Cardiac muscle cell (in vitro differentiated cells and primary cell): Measurements from ENCODE around the gene TOE1. TPM values are rescaled to one million over a fixed set of nuclear protein-coding genes. Genes with fewer than 3 reads are reported as not detected.
A peak's percentile ranks its signal among the peaks of the same experiment; 100 is the strongest.

Source experiments
- DNase-seq, 2 donors: peaks; one replicate each; pipeline versions ENCODE4 v3.0.0 to v3.0.0-alpha.2; 2010 to 2017; ENCODE audit warnings: low read depth in 1 of 2, low spot score in 1 of 2
- H3K27ac ChIP-seq: fragments of 200-600 bp; sonication (generic); 2 replicates; pipeline ENCODE4 v1.5.1; 2016
- H3K27me3 ChIP-seq: fragments of 200-600 bp; sonication (generic); 2 replicates; pipeline ENCODE4 v1.6.0; 2016; ENCODE audit warnings: control low read depth
- H3K36me3 ChIP-seq: fragments of 200-600 bp; sonication (generic); 2 replicates; pipeline ENCODE4 v1.5.1; 2016; ENCODE audit warnings: control low read depth
- H3K4me1 ChIP-seq: fragments of 200-600 bp; sonication (generic); 2 replicates; pipeline ENCODE4 v1.8.1; 2017; ENCODE audit warnings: low read depth, mild to moderate bottlenecking, mixed run types
- H3K4me3 ChIP-seq: fragments of 200-600 bp; sonication (generic); 2 replicates; pipeline ENCODE4 v1.5.1; 2016; ENCODE audit warnings: mild to moderate bottlenecking
- H3K9me3 ChIP-seq: fragments of 200-600 bp; sonication (generic); 2 replicates; pipeline ENCODE4 v1.5.1; 2017; ENCODE audit warnings: low read depth, mild to moderate bottlenecking, control low read depth
- polyA plus RNA-seq: library from polyadenylated mRNA; unstranded; fragments of >200 nt; fragmentation: Nextera tagmentation; extraction: Ambion mirVana; gene quantifications from 2 replicates; pipeline ENCODE4 v1.2.1, GENCODE V29; 2016
- total RNA-seq: library from RNA; depleted of rRNA; stranded (reverse); fragments of >200 nt; gene quantifications from 2 replicates; pipeline ENCODE4 v1.2.3, GENCODE V29; 2016
- TF ChIP-seq, protein P1 (sequence below): IDR thresholded peaks from 2 replicates; pipeline ENCODE4 v1.5.1; 2012; ENCODE audit warnings: low read depth, mild to moderate bottlenecking, low read length

TOE1 gene
- total and polyA plus RNA-seq, 2 experiments from 2014 or later = 9.1 to 13.4 TPM

GRCh38 chr1:45328680-45329079 is 11.3 kb upstream of the TOE1 start:
- no peak for DNase-seq
- no peak overlapping the region for H3K4me3 ChIP-seq
- no peaks in the 10 kb centered on the region for H3K9me3 ChIP-seq
- H3K36me3 ChIP-seq = peaks cover 3% of the 10 kb centered on the region
- H3K4me1 ChIP-seq = no peaks in the 10 kb centered on the region
- TF ChIP-seq, protein P1, sequence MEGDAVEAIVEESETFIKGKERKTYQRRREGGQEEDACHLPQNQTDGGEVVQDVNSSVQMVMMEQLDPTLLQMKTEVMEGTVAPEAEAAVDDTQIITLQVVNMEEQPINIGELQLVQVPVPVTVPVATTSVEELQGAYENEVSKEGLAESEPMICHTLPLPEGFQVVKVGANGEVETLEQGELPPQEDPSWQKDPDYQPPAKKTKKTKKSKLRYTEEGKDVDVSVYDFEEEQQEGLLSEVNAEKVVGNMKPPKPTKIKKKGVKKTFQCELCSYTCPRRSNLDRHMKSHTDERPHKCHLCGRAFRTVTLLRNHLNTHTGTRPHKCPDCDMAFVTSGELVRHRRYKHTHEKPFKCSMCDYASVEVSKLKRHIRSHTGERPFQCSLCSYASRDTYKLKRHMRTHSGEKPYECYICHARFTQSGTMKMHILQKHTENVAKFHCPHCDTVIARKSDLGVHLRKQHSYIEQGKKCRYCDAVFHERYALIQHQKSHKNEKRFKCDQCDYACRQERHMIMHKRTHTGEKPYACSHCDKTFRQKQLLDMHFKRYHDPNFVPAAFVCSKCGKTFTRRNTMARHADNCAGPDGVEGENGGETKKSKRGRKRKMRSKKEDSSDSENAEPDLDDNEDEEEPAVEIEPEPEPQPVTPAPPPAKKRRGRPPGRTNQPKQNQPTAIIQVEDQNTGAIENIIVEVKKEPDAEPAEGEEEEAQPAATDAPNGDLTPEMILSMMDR = no peak
- H3K27me3 ChIP-seq = no peaks in the 10 kb centered on the region
- no peak overlapping the region for H3K27ac ChIP-seq

DNA sequence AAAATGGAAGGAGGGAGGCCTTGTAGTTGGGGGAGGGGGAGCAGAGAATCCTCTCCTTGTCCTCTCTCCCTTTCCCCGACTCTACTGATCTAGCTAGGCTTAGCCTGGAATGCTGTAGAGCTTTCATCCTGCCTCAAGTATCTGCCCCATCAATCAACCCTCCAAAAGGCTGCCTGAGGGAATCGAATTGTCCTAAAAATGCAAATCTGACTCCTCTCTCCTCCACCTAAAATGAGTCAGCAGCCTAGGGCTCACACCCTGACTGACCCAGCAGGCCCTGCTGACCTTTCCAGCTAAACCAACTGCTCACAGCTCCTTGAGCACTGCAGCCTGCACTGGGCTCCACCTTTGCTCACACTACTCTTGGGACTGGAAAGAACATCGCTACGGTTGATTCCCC is 10.5 kb upstream of the TOE1 start:
- H3K4me1 ChIP-seq = no peaks in the 10 kb centered on the region
- TF ChIP-seq, protein P1 = no peak
- no peak overlapping the region for H3K4me3 ChIP-seq
- no peak overlapping the region for H3K27ac ChIP-seq
- no peak for DNase-seq
- no peaks in the 10 kb centered on the region for H3K27me3 ChIP-seq
- no peaks in the 10 kb centered on the region for H3K9me3 ChIP-seq
- H3K36me3 ChIP-seq = peaks cover 3% of the 10 kb centered on the region

DNA sequence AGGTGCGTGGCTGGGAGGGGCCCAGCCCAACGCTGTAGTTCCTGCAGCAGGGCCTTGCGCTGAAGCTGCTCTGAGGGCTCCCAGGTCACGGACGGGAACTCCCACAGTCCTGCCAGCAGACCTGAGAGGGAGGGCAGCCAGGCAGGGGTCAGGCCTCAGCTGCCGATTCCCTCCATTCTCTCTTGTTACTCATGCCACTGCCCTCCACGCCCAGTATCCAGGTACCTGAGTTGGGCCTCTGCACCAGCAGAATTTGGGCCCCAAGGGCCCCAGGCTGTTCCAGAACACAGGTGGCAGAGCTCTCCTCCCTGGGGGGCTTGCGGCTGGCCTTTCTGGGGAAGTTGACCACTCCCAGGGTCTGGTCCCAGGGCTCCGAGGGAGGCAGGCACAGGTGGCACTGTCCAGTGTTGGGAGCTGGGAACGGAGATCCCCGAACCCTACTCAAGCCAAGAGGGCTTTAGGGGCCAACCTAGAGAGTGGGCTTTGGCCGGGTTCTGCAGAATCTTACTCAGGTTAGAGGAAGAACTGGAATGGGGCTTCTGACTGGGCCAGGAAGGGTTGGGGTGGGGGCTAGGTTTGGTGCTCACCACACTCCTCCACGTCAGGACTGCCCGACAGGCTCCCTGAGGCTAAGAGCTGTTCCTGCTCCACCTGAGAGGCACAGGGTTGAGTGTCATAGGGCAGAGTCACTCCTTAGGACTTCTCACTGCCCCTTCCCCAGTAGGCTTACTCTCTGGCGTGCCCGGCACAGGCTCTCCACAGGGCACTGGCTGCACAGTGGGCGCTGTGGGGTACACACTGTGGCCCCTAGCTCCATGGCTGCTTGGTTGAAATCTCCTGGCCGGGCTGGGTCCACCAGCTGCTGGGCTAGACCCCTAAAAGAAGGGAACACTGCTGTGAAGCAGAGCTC is 8.3 kb upstream of the TOE1 start:
- Histone ChIP-seq H3K9me3 (no peaks in the 10 kb centered on the region), H3K36me3 (peaks cover 3% of the 10 kb centered on the region), H3K4me1 (no peaks in the 10 kb centered on the region), H3K27ac (no peak overlapping the region), H3K4me3 (no peak overlapping the region), H3K27me3 (no peaks in the 10 kb centered on the region)
- no peak for DNase-seq
- TF ChIP-seq, protein P1 = no peak

GRCh38 chr1:45332346-45332720 is 7.6 kb upstream of the TOE1 start:
- H3K9me3 ChIP-seq = no peaks in the 10 kb centered on the region
- no peak for DNase-seq
- H3K4me3 ChIP-seq = no peak overlapping the region
- no peaks in the 10 kb centered on the region for H3K4me1 ChIP-seq
- H3K27ac ChIP-seq = no peak overlapping the region
- H3K36me3 ChIP-seq = peaks cover 3% of the 10 kb centered on the region
- TF ChIP-seq, protein P1 = no peak
- H3K27me3 ChIP-seq = no peaks in the 10 kb centered on the region

DNA sequence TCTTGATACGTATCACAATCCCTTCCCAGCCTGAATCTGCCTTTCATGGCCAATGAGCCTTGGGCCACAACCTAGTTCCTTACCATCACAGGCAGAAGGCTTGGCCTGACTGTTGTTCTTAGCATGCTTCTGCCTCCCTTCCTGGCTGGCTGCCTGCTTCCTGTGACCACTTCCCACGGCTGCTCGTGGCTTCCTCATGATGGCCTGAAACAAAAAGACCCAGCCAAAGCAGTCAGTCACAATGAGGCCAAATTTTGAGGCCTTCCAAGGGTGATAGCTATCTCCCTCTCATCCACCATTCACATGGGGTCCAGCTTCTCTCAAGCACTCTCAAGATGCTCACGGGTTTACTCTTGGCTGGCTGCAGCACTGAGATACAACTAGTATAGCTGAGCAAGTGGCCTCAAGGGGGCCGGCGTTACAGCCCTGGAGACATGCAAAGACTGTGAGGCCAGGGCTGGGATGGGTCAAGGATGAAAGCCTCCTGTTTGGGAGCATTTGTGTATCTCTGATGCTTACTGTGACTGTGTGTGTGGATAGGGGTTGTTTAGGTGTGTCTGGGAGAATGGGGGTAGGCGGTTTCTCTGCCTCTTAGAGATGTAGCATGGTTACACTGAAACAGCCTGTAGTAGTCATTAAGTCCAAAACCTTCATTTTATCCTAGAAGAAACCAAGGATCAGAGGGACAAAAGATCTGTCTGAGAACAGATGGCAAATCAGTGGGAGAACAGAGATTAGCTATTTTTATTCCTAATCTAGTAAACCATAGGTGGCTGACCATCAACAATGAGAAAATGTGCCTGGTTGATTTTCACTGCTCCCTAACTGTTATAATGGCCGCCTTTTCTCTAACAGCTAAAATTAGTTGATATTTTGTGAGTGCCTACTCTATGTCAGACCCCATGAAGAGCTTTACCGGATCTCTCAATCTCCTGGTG is 5.4 kb upstream of the TOE1 start:
- H3K9me3 ChIP-seq = no peaks in the 10 kb centered on the region
- H3K27ac ChIP-seq = no peak overlapping the region
- H3K36me3 ChIP-seq = peaks cover 3% of the 10 kb centered on the region
- no peaks in the 10 kb centered on the region for H3K27me3 ChIP-seq
- peak in 1 of 2 donors; percentile 25 for DNase-seq
- H3K4me3 ChIP-seq = no peak overlapping the region
- H3K4me1 ChIP-seq = no peaks in the 10 kb centered on the region
- TF ChIP-seq, protein P1 = no peak
